D721Med (cell line): ENCODE data around the gene ELP2.

Experiments
- DNase-seq: peaks from one replicate; pipeline ENCODE4 v3.0.0; 2011; ENCODE audit warnings: low spot score; ENCODE audit not compliant: insufficient read length
- FAIRE-seq: peaks from 2 replicates; lab custom pipeline; 2011; peaks lifted over from hg19 to GRCh38; lab: Jason Lieb, UNC
- TF ChIP-seq, protein P1 (sequence below): IDR thresholded peaks from 2 replicates; pipeline ENCODE4 v1.5.1; 2012; ENCODE audit warnings: mild to moderate bottlenecking, control low read depth; ENCODE audit not compliant: insufficient read depth; ENCODE audit errors: missing control alignments

The ELP2 gene

DNA sequence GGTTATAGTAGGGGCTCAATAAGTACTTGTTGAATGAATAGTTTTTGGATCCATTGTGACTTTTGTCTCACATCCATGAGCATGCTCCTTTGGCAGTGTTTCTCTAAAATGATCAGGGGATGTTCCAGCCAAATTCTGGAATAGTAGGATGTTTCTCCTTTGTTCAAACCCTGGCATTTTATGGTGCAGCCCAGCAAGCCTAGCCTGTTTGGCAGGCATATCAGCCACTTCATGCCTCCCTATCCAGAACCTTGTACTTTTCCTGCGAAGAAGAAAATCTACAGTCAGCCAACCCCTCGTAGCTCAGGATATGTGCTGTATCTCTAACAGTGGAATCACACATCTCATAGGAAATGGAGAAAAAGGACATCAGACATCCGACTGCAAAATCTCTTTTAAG lies 35.3 kb upstream of the ELP2 start:
- FAIRE-seq (no peak), DNase-seq (no peak)
- TF ChIP-seq, protein P1, sequence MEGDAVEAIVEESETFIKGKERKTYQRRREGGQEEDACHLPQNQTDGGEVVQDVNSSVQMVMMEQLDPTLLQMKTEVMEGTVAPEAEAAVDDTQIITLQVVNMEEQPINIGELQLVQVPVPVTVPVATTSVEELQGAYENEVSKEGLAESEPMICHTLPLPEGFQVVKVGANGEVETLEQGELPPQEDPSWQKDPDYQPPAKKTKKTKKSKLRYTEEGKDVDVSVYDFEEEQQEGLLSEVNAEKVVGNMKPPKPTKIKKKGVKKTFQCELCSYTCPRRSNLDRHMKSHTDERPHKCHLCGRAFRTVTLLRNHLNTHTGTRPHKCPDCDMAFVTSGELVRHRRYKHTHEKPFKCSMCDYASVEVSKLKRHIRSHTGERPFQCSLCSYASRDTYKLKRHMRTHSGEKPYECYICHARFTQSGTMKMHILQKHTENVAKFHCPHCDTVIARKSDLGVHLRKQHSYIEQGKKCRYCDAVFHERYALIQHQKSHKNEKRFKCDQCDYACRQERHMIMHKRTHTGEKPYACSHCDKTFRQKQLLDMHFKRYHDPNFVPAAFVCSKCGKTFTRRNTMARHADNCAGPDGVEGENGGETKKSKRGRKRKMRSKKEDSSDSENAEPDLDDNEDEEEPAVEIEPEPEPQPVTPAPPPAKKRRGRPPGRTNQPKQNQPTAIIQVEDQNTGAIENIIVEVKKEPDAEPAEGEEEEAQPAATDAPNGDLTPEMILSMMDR = no peak

DNA sequence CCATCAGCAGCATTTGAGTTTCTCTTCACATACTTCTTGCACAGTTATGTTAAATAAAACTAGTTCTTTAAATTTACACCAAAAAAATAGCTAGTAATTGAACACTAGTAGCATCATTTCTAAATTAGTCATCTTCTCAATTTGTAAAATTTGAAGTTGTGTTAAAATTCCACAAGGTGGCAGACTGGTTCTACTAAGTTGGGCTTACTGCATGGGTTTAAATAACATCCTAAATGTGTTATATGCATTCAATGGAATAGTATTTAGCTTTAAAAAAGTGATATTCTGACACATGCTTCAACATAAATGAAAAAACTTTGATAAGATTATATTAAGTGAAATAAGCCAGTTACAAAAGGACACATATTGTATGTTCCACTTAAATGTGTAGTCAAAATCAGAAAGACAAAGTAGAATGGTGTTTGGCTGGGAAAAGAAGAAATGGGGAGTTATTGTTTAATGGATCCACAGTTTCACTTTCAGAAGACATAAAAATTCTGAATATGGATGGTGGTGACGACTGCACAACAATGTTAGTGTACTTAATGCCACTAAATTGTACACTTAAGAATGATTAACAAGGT lies 33.7 kb upstream of the ELP2 start:
- TF ChIP-seq, protein P1 = peak; percentile 65
- FAIRE-seq (peak; percentile 99), DNase-seq (peak; percentile 28)

DNA sequence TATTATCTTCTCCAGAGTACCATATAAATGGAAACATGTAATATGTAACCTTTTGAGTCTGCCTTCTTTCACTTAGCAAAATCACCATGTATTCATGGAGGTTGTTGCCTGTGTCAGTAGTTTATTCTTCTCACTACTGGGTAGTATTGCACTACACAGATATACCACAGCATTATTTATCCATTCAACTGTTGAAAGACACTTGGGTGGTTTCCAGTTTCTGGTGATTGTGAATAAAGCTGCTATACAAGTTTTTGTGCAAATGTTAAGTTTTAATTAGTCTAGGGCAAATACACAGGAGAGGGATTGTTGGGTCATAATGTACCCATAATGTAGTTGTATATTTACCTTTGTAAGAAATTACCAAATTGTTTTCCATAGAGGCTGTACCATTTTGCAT lies 32.7 kb upstream of the ELP2 start:
- peak; percentile 44 for FAIRE-seq
- no peak for DNase-seq
- TF ChIP-seq, protein P1 = no peak

DNA sequence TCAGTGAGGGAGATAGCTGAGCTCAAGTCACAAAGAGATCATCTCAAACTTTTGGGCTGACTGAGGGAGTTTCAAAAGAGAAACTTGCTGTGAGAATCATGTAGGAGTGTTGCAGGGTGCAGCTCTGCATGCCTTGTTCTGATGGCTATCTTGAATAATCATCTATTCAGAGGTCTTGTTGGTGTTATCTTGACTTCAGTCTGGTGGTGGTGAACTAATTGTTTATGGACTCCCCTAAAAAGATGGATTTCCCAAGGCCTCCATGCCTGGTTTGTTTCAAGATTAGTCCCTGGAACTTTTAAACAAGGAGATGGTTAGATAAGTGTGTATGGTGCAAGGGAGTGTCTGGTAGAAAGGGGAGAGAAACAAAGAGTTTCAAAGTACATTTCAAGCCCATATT lies 30.4 kb upstream of the ELP2 start:
- no peak for FAIRE-seq
- DNase-seq = no peak
- TF ChIP-seq, protein P1 = no peak

DNA sequence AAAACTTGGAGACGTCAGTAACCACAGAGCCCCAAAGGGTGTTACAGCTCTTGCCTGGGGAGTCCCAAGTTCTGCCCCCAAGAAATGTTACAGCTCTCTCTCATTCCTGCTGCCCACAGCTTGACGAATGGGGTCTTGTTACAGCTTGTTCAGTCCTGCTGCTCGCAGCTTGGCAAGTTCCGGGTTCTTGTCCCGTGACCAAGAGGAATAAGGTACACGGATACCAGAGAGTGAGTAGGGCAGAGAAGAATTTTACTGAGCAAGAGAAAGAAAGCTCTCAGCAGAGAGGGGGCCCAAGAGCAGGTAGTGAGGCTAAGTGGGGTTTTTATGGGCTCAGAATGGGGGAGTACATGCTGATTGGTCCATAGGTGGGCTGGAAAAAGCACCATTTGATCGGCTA lies 27.8 kb upstream of the ELP2 start:
- DNase-seq = no peak
- TF ChIP-seq, protein P1 = no peak
- FAIRE-seq = no peak

DNA sequence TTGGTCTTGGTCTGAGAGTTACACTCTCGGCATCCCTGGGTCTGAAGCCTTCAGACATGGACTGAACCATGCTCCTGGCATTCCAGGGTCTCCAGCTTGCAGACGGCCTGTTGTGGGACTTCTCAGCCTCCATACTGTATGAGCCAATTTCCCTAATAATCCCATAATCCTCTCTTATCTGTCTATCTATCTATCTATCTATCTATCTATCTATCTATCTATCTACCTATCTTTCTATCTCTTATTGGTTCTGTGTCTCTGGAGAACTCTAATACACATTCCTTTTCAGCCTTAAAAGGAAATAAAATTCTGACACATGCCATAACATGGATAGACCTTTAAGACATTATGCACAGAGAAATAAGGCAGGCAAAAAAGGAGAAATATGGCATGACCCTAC lies 24.9 kb upstream of the ELP2 start:
- TF ChIP-seq, protein P1 = no peak
- no peak for DNase-seq
- FAIRE-seq = no peak

DNA sequence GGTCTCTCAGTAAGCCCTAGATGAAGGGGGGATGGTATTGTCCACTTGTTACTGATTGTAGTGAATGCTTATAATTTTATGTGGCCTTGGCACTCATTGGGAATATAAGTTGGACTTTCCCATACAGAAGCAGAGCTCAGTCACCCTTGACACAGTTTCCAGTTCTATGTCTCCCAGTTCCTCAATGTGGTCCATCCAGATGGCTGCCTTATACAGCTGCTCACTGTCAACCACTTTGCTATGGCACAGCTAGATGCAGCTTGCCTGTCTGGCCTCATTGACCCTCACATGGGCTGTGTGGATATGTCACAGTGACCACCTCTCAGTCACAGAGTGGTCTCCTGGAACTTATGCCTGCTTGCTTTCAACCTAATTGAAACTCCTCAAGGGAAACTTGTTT lies 22.2 kb upstream of the ELP2 start:
- DNase-seq (no peak), FAIRE-seq (no peak)
- TF ChIP-seq, protein P1 = no peak
